ENCODE data around the gene SORCS2.

The SORCS2 gene

DNA sequence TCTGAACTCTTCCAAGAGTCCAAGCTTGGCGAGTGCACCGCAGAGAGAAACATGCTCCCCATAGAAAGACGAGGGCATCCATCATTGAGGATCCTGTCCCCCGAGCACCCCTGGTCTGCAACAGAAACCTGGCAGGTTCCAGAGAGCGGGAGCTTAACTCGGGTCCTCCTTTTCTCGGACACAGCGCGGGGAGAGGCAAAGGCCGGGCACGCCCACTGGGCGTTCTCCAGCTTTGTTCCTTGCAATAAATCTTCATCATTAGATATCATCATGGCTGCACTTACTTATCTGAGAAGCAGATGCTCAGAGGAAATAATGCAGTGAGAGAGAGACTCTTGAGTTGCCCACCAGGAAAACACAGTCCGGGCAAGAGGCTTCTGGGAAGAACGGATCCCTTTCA, 332.5 kb downstream of the SORCS2 start:
- no peaks in the 10 kb centered on the region for H3K36me3 ChIP-seq (ENCODE audit: insufficient read depth, low read length)
- H3K9me3 ChIP-seq (ENCODE audit: control insufficient read depth, insufficient read depth, low read length) = no peaks in the 10 kb centered on the region
- no peak overlapping the region for H3K9ac ChIP-seq (ENCODE audit: low read depth, low read length)
- H3K4me1 ChIP-seq (ENCODE audit: insufficient read depth, low read length) = peaks cover 2% of the 10 kb centered on the region; the same call in 1 of the 2 replicates

DNA sequence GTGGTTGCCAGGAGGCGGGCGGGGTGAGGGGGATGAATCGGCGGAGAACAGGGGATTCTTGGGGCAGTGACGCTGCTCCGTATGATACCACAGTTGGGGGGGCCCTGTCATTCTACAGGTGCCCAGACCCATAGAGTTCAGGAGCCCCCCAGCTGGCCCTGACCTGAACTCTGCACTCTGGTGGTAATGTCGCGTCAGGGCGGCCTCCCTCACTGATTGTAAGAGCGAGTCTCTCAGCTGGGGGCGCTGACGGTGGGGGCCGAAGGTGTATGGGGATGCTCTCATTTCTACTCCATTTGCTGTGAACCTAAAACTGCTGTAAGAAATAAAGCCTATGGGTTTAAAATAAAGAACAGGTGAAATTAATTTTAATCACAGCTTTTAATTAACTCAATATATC, 334.2 kb downstream of the SORCS2 start:
- Histone ChIP-seq H3K36me3 (ENCODE audit: insufficient read depth, low read length) (no peaks in the 10 kb centered on the region), H3K9ac (ENCODE audit: low read depth, low read length) (no peak overlapping the region), H3K9me3 (ENCODE audit: control insufficient read depth, insufficient read depth, low read length) (no peaks in the 10 kb centered on the region), H3K4me1 (ENCODE audit: insufficient read depth, low read length) (peaks cover 13% of the 10 kb centered on the region; the same call in 1 of the 2 replicates)

DNA sequence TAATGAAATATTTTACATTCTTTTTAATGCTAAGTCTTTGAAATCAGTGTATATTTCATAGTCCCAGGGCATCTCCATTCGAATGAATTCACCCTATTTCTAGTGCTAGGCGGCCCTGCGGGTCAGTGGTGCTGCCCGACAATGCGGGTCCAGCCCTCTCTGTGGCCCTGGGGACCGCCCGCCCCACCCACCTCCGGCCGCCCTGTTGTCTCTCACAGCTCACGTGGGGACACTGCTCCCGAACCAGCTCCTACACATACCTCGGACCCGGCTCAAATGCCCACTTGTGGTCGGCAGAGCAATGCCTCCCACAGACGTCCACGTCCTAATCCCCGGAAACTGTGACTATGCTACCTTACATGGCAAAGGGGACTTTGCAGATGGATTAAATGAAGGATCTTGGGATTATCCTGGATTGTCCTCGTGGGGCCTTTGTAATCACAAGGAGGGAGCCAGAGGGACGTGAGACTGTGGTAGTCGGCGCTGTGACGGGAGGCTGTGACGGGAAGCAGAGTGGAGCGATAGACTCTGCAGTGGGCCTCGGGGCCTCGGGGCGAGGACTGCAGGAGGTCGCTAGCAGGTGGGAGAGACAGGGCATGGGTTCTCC, 334.7 kb downstream of the SORCS2 start:
- no peak overlapping the region for H3K9ac ChIP-seq (ENCODE audit: low read depth, low read length)
- no peaks in the 10 kb centered on the region for H3K9me3 ChIP-seq (ENCODE audit: control insufficient read depth, insufficient read depth, low read length)
- no peaks in the 10 kb centered on the region for H3K36me3 ChIP-seq (ENCODE audit: insufficient read depth, low read length)
- H3K4me1 ChIP-seq (ENCODE audit: insufficient read depth, low read length) = peaks cover 18% of the 10 kb centered on the region; the same call in 1 of the 2 replicates

DNA sequence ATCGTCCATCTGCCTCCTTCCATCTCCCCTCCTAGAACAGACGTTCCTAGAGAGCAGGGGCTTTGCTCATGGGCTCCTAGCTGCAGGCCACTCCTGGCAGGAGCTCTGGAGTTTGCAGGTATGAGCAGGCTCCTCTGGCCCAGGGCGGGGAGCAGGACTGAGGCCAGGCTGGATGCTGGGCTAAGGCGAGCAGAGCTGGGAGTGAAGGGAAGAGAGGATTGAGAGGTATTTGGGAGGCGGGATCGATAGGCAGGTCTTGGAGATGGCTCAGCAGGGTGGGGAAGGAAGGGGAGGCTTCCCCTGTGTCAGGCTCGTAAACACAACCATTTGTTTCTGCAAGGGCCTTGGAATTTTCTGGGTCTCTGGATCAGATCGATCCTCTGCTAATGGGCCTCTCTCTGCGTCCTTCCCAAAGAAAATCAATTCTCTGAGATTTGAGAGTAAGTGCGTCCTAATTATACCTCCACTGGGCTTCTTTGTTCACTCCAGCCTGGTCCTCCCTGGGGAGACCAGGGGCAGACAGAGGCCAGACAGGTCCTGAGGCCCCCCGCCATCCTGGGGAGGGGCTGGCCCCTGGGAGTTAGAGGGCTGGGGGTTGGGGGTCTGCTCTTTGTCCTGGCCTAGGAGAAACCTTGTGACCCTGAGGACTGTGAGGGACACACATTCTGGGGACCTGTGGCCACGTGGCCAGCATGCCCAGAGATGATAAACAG, 337.2 kb downstream of the SORCS2 start:
- Histone ChIP-seq H3K9ac (ENCODE audit: low read depth, low read length) (no peak overlapping the region), H3K36me3 (ENCODE audit: insufficient read depth, low read length) (no peaks in the 10 kb centered on the region), H3K9me3 (ENCODE audit: control insufficient read depth, insufficient read depth, low read length) (no peaks in the 10 kb centered on the region), H3K4me1 (ENCODE audit: insufficient read depth, low read length) (peaks cover 23% of the 10 kb centered on the region; the same call in 1 of the 2 replicates)

DNA sequence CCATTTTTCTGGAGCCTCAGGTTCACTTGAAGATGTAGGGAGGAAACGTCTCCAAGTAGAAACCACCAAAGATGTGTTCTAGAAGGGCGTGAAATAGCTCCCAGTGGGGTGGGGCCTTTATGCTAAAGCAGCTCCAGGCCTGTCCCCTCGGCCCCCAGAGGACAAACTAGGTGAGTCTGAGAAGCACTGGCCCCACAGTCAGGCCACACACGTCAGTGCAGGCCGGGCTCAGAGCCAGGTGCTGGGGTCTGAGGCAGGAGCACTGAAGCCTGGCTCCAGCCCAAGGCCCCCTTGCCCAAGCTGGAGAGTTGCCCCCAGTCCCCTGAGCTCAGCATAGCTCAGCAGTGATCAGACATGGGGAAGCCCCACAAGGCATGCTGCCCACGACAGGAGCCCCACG, 337.7 kb downstream of the SORCS2 start:
- Histone ChIP-seq H3K4me1 (ENCODE audit: insufficient read depth, low read length) (peaks cover 23% of the 10 kb centered on the region; the same call in 1 of the 2 replicates), H3K9me3 (ENCODE audit: control insufficient read depth, insufficient read depth, low read length) (no peaks in the 10 kb centered on the region), H3K36me3 (ENCODE audit: insufficient read depth, low read length) (no peaks in the 10 kb centered on the region), H3K9ac (ENCODE audit: low read depth, low read length) (no peak overlapping the region)

DNA sequence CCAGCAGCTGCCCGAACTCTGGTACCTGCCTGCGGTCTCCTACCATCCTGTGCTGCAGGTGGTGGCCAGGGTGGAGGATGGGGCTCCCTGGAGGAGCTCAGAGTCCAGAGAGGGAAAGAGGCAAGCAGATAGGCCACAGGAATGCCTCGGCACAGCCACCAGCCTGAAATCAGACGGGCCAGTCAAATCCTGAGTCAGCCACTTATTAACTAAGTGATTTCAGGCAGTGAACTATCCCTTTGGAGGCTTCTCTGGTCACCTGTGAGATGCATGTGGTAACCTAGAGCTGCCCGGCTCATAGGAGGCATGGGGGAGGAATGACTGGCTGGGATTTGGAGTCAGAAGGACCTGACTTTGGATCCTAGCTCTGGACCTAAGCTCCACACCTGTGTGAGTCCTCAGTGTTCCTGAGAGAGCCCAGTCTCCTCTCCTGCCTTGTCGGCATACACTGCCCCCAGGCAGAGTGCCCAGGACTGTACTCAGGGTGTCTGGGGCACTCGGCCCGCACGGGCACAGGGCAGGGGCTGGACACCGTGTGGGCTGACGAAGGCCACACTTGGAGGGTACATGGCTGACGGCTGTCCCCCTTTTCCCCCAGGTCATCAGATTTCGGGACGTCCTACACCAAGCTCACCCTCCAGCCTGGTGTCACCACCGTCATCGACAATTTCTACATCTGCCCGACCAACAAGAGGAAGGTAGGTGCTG, 338.7 kb downstream of the SORCS2 start:
- Histone ChIP-seq H3K36me3 (ENCODE audit: insufficient read depth, low read length) (no peaks in the 10 kb centered on the region), H3K9me3 (ENCODE audit: control insufficient read depth, insufficient read depth, low read length) (no peaks in the 10 kb centered on the region), H3K9ac (ENCODE audit: low read depth, low read length) (no peak overlapping the region), H3K4me1 (ENCODE audit: insufficient read depth, low read length) (peaks cover 23% of the 10 kb centered on the region; the same call in 1 of the 2 replicates)

DNA sequence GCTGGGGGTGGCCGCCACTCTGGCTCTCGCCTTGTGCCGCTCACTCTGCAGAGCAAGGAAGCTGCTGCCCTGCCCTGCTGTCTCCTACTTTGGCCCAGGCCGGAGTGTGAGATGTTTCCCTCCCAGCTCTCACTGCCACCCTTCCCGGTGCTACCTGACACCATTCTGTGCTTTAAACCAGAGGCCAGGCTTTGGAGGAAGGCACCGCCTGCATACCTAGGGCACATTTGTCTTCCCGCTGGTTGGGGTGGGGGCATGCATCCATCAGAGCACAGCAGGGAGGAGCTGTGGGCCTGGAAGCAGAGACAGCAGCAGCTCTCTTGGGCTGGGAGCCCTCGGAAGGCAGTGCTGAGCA, 339.3 kb downstream of the SORCS2 start:
- H3K4me1 ChIP-seq (ENCODE audit: insufficient read depth, low read length) = peaks cover 23% of the 10 kb centered on the region; the same call in 1 of the 2 replicates
- H3K9me3 ChIP-seq (ENCODE audit: control insufficient read depth, insufficient read depth, low read length) = no peaks in the 10 kb centered on the region
- no peak overlapping the region for H3K9ac ChIP-seq (ENCODE audit: low read depth, low read length)
- no peaks in the 10 kb centered on the region for H3K36me3 ChIP-seq (ENCODE audit: insufficient read depth, low read length)

DNA sequence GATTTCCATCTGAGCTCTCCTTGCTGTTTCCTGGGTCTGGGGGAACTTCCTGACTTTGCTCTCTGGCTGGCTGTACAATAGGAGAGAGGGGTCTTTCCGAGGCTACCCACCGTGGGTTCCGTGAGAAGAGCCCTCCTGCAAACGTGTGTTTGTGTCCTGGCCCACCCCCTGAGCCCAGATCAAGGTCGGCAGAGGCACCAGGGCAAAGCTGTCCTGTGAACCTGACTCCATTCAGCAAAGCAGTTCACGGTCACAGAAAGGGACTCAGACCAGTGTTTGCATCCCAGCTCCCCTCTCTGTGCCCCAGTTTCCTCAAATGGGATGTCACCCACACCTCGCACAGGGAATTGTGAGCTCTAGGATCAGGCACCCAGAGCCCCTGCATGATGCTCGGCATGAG, 339.7 kb downstream of the SORCS2 start:
- Histone ChIP-seq H3K36me3 (ENCODE audit: insufficient read depth, low read length) (no peaks in the 10 kb centered on the region), H3K9me3 (ENCODE audit: control insufficient read depth, insufficient read depth, low read length) (no peaks in the 10 kb centered on the region), H3K9ac (ENCODE audit: low read depth, low read length) (no peak overlapping the region), H3K4me1 (ENCODE audit: insufficient read depth, low read length) (peaks cover 23% of the 10 kb centered on the region; the same call in 1 of the 2 replicates)

DNA sequence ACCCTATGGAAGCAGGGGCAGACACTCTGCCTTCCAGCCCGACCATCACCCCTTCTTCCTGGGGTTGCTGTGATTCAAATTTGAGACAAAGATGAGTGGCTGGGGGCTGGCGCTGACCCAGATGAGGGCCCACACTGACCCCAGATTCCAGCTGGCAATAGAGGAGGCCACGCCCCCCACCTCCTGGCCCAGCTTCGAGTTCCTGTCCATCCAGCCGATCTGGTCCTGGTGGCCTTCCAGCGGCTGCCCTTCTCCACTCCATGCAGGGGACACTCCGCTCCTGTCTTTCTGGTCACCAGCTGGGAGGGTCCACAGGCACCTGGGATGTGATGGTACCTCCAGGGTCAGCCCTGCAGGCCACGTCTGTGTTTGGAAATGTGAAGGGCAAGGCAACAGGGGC, 340.9 kb downstream of the SORCS2 start:
- Histone ChIP-seq H3K4me1 (ENCODE audit: insufficient read depth, low read length) (peaks cover 23% of the 10 kb centered on the region; the same call in 1 of the 2 replicates), H3K36me3 (ENCODE audit: insufficient read depth, low read length) (no peaks in the 10 kb centered on the region), H3K9me3 (ENCODE audit: control insufficient read depth, insufficient read depth, low read length) (no peaks in the 10 kb centered on the region), H3K9ac (ENCODE audit: low read depth, low read length) (no peak overlapping the region)

DNA sequence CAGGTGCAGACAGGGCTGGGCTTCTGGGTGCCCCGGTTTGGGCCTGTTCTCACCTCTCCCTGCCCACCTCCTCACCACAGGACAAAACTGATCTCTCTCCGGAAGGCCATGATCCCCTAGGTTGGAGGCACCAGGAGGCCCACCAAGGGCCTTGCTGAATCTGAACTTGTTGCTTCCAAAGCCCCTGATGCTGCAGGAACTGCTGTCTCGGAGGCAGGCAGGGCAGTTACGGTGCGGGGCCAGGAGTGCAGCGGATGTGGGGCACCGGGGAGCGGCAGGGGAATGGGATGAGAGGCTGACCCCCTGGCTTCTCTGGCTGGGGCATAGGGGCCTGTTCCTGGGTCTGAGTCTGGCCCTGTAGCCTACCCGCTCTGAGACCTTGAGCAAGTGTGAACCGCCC, 342.8 kb downstream of the SORCS2 start:
- Histone ChIP-seq H3K9me3 (ENCODE audit: control insufficient read depth, insufficient read depth, low read length) (no peaks in the 10 kb centered on the region), H3K4me1 (ENCODE audit: insufficient read depth, low read length) (peaks cover 21% of the 10 kb centered on the region; the same call in 1 of the 2 replicates), H3K36me3 (ENCODE audit: insufficient read depth, low read length) (no peaks in the 10 kb centered on the region), H3K9ac (ENCODE audit: low read depth, low read length) (no peak overlapping the region)

DNA sequence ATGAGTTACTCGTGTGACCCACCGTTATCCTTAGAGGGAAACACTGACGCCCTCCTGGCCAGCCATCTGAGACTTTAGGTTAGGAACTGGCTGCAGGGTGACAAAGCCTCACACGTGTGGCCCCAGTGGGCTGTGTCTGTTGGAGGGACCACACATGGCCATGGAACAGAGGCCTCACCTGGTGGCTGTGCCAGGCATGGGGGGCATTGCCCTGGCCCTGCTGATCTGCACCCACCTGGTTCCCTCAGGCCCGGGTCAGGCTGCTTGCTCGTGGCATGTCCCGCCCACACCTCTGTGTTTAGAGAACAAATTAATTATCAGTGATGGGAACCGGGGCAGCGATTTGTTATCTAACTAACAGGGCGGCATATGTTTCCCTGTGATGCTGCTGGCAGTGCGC, 343.3 kb downstream of the SORCS2 start:
- H3K9me3 ChIP-seq (ENCODE audit: control insufficient read depth, insufficient read depth, low read length) = no peaks in the 10 kb centered on the region
- H3K9ac ChIP-seq (ENCODE audit: low read depth, low read length) = no peak overlapping the region
- H3K36me3 ChIP-seq (ENCODE audit: insufficient read depth, low read length) = no peaks in the 10 kb centered on the region
- H3K4me1 ChIP-seq (ENCODE audit: insufficient read depth, low read length) = peaks cover 22% of the 10 kb centered on the region; the same call in 1 of the 2 replicates

DNA sequence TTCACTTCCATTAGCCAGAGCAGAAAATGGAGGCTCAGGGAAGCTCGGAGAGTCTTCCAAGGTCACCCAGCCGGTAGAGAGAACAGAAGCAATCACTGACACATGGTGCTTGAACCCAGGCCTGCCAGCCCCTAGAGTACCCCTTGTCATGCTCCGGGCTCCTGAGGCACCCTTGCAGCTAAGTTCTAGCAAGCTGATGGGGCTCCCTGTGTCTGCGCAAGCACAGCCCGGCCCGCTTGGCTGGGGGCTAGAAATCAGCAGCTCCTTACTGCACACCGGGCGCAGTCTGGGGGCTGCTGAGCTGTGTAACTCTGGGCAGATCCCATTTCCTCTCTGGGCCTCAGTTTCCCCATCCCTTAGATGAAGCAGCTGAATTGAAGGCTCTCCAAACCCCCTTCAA, 344.5 kb downstream of the SORCS2 start:
- H3K4me1 ChIP-seq (ENCODE audit: insufficient read depth, low read length) = peaks cover 13% of the 10 kb centered on the region; the same call in 1 of the 2 replicates
- H3K9ac ChIP-seq (ENCODE audit: low read depth, low read length) = no peak overlapping the region
- H3K36me3 ChIP-seq (ENCODE audit: insufficient read depth, low read length) = no peaks in the 10 kb centered on the region
- H3K9me3 ChIP-seq (ENCODE audit: control insufficient read depth, insufficient read depth, low read length) = no peaks in the 10 kb centered on the region

DNA sequence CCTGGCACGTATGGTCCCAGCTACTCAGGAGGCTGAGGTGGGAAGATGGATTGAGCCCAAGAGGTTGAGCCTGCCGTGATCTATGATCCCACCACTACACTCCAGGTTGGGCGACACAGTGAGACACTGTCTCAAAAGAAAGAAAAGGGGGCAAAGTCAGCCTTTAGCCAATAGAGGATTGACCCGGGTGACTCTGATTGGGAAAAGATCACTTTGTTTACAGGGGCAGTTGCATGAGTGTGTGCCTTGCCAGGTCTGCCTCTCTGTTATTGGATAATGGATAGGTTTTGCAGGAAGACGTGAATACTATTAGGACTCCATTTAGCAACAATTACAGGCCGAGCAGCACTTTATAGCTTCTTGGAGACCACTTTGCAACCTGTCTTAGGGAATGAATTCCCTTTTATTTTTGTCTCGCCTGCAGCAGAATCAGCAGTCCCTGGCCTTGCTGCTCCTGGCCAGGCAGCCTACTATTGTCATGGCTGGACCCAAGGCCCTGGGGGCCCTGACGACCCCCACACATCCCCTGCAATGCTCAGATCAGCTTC, 345.6 kb downstream of the SORCS2 start:
- peaks cover 6% of the 10 kb centered on the region; the same call in 1 of the 2 replicates for H3K4me1 ChIP-seq (ENCODE audit: insufficient read depth, low read length)
- H3K9me3 ChIP-seq (ENCODE audit: control insufficient read depth, insufficient read depth, low read length) = no peaks in the 10 kb centered on the region
- no peaks in the 10 kb centered on the region for H3K36me3 ChIP-seq (ENCODE audit: insufficient read depth, low read length)
- H3K9ac ChIP-seq (ENCODE audit: low read depth, low read length) = no peak overlapping the region

DNA sequence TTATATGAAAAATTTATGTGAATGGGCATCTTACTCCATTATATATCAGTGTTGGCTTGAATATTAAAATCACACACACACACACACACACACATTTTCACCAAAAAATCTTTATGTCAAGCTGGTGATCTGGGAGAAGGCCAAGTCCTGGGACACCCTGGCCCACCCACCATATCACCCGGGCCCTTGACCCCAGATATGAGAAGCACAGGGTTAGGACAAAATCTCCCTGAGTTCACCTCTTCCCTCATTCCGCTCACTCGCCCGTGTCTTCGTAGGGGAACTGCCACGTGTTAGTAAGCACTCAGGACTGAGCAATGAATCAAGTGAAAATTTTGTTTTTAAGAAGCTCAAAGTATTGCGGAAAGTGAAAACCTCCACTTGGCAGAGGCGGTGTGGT, 346.2 kb downstream of the SORCS2 start:
- Histone ChIP-seq H3K9ac (ENCODE audit: low read depth, low read length) (no peak overlapping the region), H3K36me3 (ENCODE audit: insufficient read depth, low read length) (no peaks in the 10 kb centered on the region), H3K9me3 (ENCODE audit: control insufficient read depth, insufficient read depth, low read length) (no peaks in the 10 kb centered on the region), H3K4me1 (ENCODE audit: insufficient read depth, low read length) (peaks cover 6% of the 10 kb centered on the region; the same call in 1 of the 2 replicates)
